DND-41 (cell line): Measurements from ENCODE around the gene GPATCH4.

Experiments used
- ATAC-seq: fragments of 200-7000 bp; cut with Tn5 transposase; 3 replicates; pipeline ENCODE4 v1.9.1; 2021; ENCODE audit warnings: low read depth; ENCODE audit not compliant: insufficient read depth
- DNase-seq: peaks from one replicate; pipeline ENCODE4 v3.0.0-alpha.2; 2020
- H2AFZ ChIP-seq: 2 replicates; pipeline ENCODE4 v1.6.0; 2012; ENCODE audit warnings: low read depth, low read length
- H3K27ac ChIP-seq: 2 replicates; pipeline ENCODE4 v1.5.1; 2012; ENCODE audit warnings: low read length, inconsistent platforms
- H3K27me3 ChIP-seq: fragments of 200-600 bp; sonication (generic); 2 replicates; pipeline ENCODE4 v1.6.0; 2012; ENCODE audit warnings: low read length, mild to moderate bottlenecking, inconsistent platforms; ENCODE audit not compliant: insufficient read depth, poor library complexity
- H3K36me3 ChIP-seq: 2 replicates; pipeline ENCODE4 v1.5.1; 2012; ENCODE audit warnings: low read length, inconsistent platforms; ENCODE audit not compliant: insufficient read depth
- H3K4me1 ChIP-seq: 2 replicates; pipeline ENCODE4 v1.5.1; 2012; ENCODE audit warnings: mild to moderate bottlenecking, low read length; ENCODE audit not compliant: insufficient read depth
- H3K4me2 ChIP-seq: 2 replicates; pipeline ENCODE4 v1.6.0; 2012; ENCODE audit warnings: mild to moderate bottlenecking, moderate library complexity, low read length, inconsistent platforms; ENCODE audit not compliant: insufficient read depth
- H3K4me3 ChIP-seq, 2 experiments: fragments of 200-600 bp in 1 of 2; shearing (Covaris generic) in 1 of 2; 2 replicates each; pipeline ENCODE4 v1.5.1; 2012 to 2016; ENCODE audit warnings: inconsistent platforms in 2 of 2, low read length in 2 of 2, mild to moderate bottlenecking in 2 of 2, low read depth in 1 of 2, moderate library complexity in 1 of 2
- H3K79me2 ChIP-seq: 2 replicates; pipeline ENCODE4 v1.6.0; 2012; ENCODE audit warnings: low read length, inconsistent platforms; ENCODE audit not compliant: insufficient read depth
- H3K9ac ChIP-seq: 2 replicates; pipeline ENCODE4 v1.6.0; 2012; ENCODE audit warnings: low read depth, mild to moderate bottlenecking, inconsistent platforms, low read length, moderate library complexity
- H3K9me3 ChIP-seq: 2 replicates; pipeline ENCODE4 v1.5.1; 2012; ENCODE audit warnings: low read length, moderate library complexity, mild to moderate bottlenecking, inconsistent platforms; ENCODE audit not compliant: insufficient read depth, severe bottlenecking
- H4K20me1 ChIP-seq: 2 replicates; pipeline ENCODE4 v1.6.0; 2012; ENCODE audit warnings: low read length; ENCODE audit not compliant: insufficient read depth
- CTCF ChIP-seq: IDR thresholded peaks from 2 replicates; pipeline ENCODE4 v1.5.1; 2012; ENCODE audit warnings: borderline replicate concordance, low read length, moderate library complexity, mild to moderate bottlenecking; ENCODE audit not compliant: poor library complexity, severe bottlenecking; ENCODE audit errors: extremely low read depth
- EZH2 ChIP-seq: IDR thresholded peaks from 3 replicates; pipeline ENCODE4 v1.6.1; 2012; ENCODE audit warnings: borderline replicate concordance, low read depth, mild to moderate bottlenecking, moderate library complexity, low read length, inconsistent platforms; ENCODE audit not compliant: severe bottlenecking

Gene GPATCH4

GRCh38 chr1:156547982-156548381 lies 53.3 kb downstream of the GPATCH4 start:
- Histone ChIP-seq H3K9ac (no peak overlapping the region), H3K9me3 (no peaks in the 10 kb centered on the region), H3K36me3 (peaks cover 60% of the 10 kb centered on the region), H3K4me3 (no peak overlapping the region), H3K27ac (no peak overlapping the region), H2AFZ (no peak overlapping the region), H3K79me2 (no peaks in the 10 kb centered on the region), H3K27me3 (no peaks in the 10 kb centered on the region), H3K4me1 (no peaks in the 10 kb centered on the region), H4K20me1 (no peaks in the 10 kb centered on the region), H3K4me2 (no peak overlapping the region)
- DNase-seq (no peak), ATAC-seq (no peak)
- no peak for TF ChIP-seq EZH2
- no peak for TF ChIP-seq CTCF

GRCh38 chr1:156547434-156547833 lies 53.8 kb downstream of the GPATCH4 start:
- H3K4me3 ChIP-seq, result no peak overlapping the region
- H3K36me3 ChIP-seq, result peaks cover 60% of the 10 kb centered on the region
- DNase-seq (no peak), ATAC-seq (no peak)
- no peak overlapping the region for H3K9ac ChIP-seq
- H3K27ac ChIP-seq, result no peak overlapping the region
- H3K4me2 ChIP-seq, result no peak overlapping the region
- H3K9me3 ChIP-seq, result no peaks in the 10 kb centered on the region
- no peaks in the 10 kb centered on the region for H3K27me3 ChIP-seq
- H2AFZ ChIP-seq, result no peak overlapping the region
- H3K4me1 ChIP-seq, result no peaks in the 10 kb centered on the region
- H3K79me2 ChIP-seq, result no peaks in the 10 kb centered on the region
- TF ChIP-seq CTCF (no peak), EZH2 (no peak)
- no peaks in the 10 kb centered on the region for H4K20me1 ChIP-seq

DNA sequence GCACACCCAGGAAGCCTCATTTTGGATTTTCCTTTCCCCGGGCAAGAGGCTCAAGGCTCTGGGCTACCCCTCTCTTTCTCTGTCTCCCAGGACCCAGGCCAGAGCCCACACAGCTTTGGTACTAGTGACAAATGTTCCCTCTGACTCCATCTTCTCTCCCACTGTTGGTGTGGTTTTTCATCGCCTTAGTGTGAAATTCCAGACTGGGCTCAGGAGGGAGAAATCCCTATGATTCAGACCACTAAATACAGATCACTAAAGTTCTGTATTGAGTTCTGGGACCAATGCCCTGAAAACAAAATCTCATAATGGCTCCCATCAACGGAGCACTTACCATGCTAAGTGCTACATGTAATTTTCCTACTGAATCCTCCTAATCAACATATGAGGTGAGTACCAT lies 55.0 kb downstream of the GPATCH4 start:
- DNase-seq, result no peak

More for the DNA sequence above, 55.0 kb downstream of the GPATCH4 start:
- H3K79me2 ChIP-seq, result no peaks in the 10 kb centered on the region
- no peak overlapping the region for H2AFZ ChIP-seq
- H3K4me1 ChIP-seq, result no peaks in the 10 kb centered on the region
- H3K27me3 ChIP-seq, result no peaks in the 10 kb centered on the region
- TF ChIP-seq EZH2 (no peak), CTCF (no peak)
- ATAC-seq, result no peak
- peaks cover 59% of the 10 kb centered on the region for H3K36me3 ChIP-seq
- H3K4me2 ChIP-seq, result no peak overlapping the region
- no peak overlapping the region for H3K27ac ChIP-seq
- H3K4me3 ChIP-seq, result no peak overlapping the region
- H3K9ac ChIP-seq, result no peak overlapping the region
- no peaks in the 10 kb centered on the region for H4K20me1 ChIP-seq
- H3K9me3 ChIP-seq, result no peaks in the 10 kb centered on the region
